ENCODE data around the gene CCL19.

The CCL19 gene

GRCh38 chr9:34664281-34665066 lies 26.6 kb downstream of the CCL19 start:
- in situ Hi-C loops (cut with HindIII; ENCODE audit: low sequenced_read_pairs), result no loop called here

DNA sequence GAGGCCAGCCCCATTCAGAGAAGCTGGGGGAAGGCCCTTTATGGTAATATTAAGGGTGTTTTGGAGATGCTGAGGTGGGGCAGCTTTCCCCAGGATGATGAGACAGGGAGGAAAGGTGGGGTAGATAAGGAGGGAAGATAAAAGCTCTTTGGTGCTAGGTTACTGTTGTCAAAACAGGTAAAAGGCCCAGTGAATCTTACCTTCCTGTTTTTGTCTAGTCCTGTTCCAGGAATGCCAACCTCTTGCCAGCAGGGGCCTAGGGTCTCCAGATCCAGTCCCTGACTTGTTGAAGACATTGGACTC lies 27.8 kb downstream of the CCL19 start:
- in situ Hi-C loops (cut with HindIII; ENCODE audit: low sequenced_read_pairs), result no loop called here

- in situ Hi-C loops (cut with HindIII; ENCODE audit: low sequenced_read_pairs), result no loop called here
Measured at GRCh38 chr9:34662526-34663302, 28.4 kb downstream of the CCL19 start, which contains the start of gene CCL27. CCL27 (minus strand) TSS chr9:34662657; CDS start chr9:34662633, 24 bp downstream.

- in situ Hi-C loops (cut with HindIII; ENCODE audit: low sequenced_read_pairs), result no loop called here
Measured at GRCh38 chr9:34659592-34660253, 31.4 kb downstream of the CCL19 start.

DNA sequence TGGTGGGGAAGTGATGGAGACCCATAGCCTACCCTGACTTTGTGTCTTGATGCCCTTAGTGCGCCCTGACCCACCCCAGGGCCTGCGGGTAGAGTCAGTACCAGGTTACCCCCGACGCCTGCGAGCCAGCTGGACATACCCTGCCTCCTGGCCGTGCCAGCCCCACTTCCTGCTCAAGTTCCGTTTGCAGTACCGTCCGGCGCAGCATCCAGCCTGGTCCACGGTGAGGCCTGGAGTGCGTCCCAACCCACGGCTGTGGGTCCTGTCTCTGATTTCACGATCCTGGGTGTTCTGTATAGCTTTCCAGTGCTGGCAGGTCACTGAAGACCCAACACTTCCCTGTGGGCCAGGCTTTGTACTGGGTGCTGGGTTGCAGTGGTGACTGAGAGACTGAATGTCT lies 32.6 kb downstream of the CCL19 start:
- in situ Hi-C loops (cut with HindIII; ENCODE audit: low sequenced_read_pairs), result no loop called here

DNA sequence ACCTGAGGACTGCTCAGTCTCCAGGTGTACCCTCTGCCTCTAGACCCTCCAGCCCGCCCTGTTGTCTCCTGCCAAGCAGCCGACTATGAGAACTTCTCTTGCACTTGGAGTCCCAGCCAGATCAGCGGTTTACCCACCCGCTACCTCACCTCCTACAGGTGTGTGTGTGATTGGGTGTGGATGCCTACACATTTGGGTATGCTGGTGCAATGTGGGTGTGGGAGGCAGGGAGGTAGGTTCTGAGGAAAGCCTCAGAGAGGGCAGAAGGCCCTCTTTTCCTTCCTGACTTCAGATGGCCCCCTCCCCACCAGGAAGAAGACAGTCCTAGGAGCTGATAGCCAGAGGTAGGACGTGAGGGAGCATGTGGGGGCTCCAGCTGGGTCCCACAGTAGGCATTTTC lies 34.1 kb downstream of the CCL19 start:
- in situ Hi-C loops (cut with HindIII; ENCODE audit: low sequenced_read_pairs), result no loop called here

- in situ Hi-C loops (cut with HindIII; ENCODE audit: low sequenced_read_pairs), result no loop called here
Measured at GRCh38 chr9:34655394-34655793, 35.7 kb downstream of the CCL19 start.

- in situ Hi-C loops (cut with HindIII; ENCODE audit: low sequenced_read_pairs), result no loop called here
Measured at GRCh38 chr9:34654323-34655051, 36.6 kb downstream of the CCL19 start.

GRCh38 chr9:34653151-34654072 lies 37.7 kb downstream of the CCL19 start:
- in situ Hi-C loops (cut with HindIII; ENCODE audit: low sequenced_read_pairs), result no loop called here

GRCh38 chr9:34652602-34653000 lies 38.5 kb downstream of the CCL19 start:
- in situ Hi-C loops (cut with HindIII; ENCODE audit: low sequenced_read_pairs), result no loop called here

DNA sequence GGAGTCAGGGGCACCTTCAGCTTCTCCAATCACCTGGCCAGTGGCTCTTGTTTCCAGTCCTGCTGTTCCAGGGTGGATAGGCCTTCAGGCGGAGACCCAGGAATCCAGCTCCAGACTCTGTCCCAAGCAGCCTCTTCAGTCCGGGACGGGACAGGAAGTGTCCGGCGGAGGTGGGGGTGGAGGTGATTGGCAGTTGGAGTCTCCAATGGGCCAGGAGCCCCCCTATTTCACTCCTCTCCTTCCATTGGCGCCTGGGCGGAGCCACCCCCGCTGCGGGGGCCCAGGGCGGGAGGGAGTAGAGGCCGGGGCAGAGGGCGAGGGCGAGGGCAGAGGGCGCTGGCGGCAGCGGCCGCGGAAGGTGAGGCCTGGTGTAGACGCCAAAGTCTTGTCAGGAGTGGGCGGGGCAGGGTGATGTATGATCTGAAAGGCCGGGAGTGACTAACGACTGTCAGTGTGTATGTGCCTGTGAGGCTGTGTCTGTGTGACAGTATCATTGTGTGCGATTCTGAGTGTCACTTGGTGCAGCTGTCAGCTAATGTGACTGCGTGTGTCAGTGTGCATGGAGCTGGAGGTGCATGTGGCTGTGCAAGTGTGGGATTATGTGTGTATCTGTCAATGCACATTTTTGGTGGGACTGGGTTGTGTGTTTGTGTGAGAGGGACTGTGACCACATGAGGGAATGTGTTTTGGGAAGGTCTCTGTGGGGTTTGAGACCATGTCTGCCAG lies 39.0 kb downstream of the CCL19 start, which contains the start of gene IL11RA:
TSS of gene IL11RA (plus strand) at position 310 of the 726 bp plus-strand sequence. CDS start 3,033 bp downstream, outside the sequence.
- in situ Hi-C loops (cut with HindIII; ENCODE audit: low sequenced_read_pairs), result no loop called here

DNA sequence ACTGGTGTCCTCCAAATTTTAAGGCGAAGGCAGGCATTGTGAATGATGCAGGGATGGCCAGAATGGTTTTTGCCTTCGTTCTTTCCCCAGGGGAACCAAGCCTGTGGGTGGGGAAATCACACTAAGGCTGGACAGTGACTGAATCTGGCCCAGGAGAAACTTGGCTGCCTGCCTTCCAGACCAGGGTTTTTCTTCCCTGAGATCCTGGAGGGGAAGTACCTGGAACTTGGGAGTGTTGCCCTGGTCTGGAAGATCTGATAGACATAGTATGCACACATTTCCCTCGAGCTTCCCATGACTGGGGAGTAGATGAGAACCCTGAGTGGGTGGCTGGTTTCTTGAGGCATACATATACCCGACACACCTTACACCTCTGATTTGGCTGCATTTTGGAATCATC lies 39.8 kb downstream of the CCL19 start:
- in situ Hi-C loops (cut with HindIII; ENCODE audit: low sequenced_read_pairs), result no loop called here

GRCh38 chr9:34650816-34651215 lies 40.3 kb downstream of the CCL19 start:
- in situ Hi-C loops (cut with HindIII; ENCODE audit: low sequenced_read_pairs), result no loop called here

DNA sequence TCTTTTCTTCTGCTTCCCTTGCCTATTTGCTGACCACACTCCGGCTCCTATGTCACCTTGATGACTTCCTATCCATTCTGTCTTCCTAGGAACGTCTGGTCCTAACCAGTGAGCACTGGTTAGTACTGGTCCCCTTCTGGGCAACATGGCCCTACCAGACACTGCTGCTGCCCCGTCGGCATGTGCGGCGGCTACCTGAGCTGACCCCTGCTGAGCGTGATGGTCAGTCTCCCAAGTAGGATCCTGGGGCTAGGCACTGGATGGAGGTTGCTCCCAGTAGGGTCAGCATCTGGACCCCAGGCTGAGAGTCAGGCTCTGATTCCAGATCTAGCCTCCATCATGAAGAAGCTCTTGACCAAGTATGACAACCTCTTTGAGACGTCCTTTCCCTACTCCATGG lies 42.4 kb downstream of the CCL19 start:
- in situ Hi-C loops (cut with HindIII; ENCODE audit: low sequenced_read_pairs), result no loop called here

GRCh38 chr9:34647651-34648050 lies 43.4 kb downstream of the CCL19 start:
- in situ Hi-C loops (cut with HindIII; ENCODE audit: low sequenced_read_pairs), result no loop called here

DNA sequence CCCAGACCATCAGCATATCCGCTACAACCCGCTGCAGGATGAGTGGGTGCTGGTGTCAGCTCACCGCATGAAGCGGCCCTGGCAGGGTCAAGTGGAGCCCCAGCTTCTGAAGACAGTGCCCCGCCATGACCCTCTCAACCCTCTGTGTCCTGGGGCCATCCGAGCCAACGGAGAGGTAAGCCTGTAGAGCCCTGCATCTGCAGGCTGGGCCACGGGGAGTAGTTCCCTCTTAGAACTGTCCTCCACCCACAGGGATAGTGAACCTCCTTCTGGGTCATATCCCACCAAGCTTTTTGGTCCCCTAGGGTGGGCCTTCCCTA lies 44.0 kb downstream of the CCL19 start:
- in situ Hi-C loops (cut with HindIII; ENCODE audit: low sequenced_read_pairs), result no loop called here

DNA sequence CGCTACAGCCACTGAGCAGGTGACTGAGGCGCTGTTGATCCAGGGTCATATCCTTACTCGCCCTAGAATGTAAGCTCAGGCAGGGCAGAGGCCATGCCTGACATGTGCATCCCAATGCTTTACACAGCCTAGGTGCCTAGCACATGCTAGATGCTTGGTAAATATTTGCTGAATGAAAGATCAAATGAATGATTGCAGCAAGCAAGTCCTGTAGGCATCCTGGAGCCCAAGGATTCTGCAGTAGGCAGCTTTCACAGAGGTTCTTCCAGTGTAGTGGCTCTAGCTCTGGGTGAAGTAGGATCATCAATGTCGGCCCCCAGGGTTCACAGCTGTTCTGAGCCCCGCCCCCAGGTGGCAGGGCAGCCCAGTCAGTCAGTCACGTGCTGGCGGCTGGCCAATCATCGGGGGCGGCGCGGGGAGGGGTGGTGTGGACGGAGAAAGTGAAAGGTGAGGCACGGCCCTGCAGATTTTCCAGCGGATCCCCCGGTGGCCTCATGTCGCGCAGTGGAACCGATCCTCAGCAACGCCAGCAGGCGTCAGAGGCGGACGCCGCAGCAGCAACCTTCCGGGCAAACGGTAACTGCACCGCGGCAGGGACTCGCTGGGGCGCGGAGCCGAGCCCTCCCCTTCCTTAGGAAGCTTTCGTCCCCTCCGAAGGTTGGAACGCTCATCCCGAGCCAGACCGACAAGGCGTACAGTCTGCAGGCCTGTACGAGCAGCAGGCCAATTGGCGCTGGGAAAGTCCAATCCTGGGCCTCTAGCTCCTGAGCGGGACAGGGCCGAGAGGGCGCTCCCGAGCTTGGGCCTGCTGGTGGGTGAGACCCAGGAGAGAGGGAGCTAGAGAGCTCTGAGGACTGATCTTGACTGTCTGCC lies 44.6 kb downstream of the CCL19 start, which contains the start of gene GALT:
TSS of gene GALT (plus strand) at position 465 of the 873 bp plus-strand sequence. CDS start at position 495, 30 bp downstream.
- in situ Hi-C loops (cut with HindIII; ENCODE audit: low sequenced_read_pairs), result no loop called here

DNA sequence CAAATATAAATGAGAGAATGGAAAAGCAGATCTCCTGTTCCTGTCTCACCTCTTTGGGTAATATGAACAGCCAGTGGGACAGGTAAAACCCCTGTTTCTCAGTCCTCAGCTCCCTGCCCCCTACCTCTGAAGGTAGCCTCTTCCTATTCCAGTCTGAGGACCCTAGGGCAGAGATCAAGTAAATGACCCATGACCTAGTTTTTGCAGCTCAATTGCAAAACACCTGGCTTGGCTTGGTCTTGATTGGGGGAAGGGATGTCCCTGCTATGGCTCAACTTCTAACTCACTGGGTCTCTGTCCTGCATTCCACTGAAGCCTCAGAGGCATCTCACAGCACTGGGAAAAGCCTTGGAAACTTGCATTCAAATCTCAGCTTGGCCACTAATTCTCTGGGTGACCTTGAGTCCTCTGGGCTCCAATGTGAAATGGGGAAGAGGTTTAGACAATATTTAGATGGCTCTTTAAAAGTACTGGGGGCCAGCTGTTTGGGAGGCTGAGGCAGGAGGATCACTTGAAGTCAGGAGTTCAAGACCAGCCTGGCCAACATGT lies 46.2 kb downstream of the CCL19 start:
- in situ Hi-C loops (cut with HindIII; ENCODE audit: low sequenced_read_pairs), result no loop called here
